GM13977 (cell line): ENCODE results near the gene EFEMP1.

ENCODE experiments used
- DNase-seq: peaks from one replicate; pipeline ENCODE4 v3.0.0; 2012; ENCODE audit warnings: low spot score
- CTCF ChIP-seq: IDR thresholded peaks from 2 replicates; pipeline ENCODE4 v1.5.1; 2012; ENCODE audit warnings: mild to moderate bottlenecking, control low read depth; ENCODE audit not compliant: insufficient read depth; ENCODE audit errors: extremely low read depth, missing control alignments
- in situ Hi-C: fragments of 300-500 bp; cut with MboI; formaldehyde crosslinking; loops from one replicate; pipeline ENCODE4 v1.12.0; 2022; ENCODE audit warnings: low sequenced_read_pairs, low pct_unique_long_range_greater_than_20kb, mixed read lengths, inconsistent platforms; ENCODE audit not compliant: unreplicated experiment

EFEMP1 gene

DNA sequence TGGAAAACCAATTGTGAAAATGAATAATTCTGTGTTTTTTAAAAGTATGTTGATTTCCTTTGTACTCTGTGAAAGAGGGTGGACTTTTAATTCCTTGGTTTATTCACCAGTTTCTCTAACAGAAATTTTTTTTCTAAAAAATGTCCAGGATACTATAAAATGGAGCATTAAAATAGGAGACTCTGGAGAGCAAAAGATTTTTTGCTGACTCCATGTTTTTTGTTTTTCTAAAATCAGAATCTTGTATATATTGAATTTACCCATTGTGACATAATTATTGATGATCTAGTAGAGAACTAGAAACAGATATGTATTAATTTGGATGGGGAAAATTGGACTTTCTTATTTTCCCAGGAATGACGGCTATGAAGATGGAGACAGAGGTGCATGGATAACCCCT, 23.2 kb upstream of the EFEMP1 start:
- DNase-seq, result no peak
- TF ChIP-seq CTCF, result no peak
- in situ Hi-C loops, result no loop called here

- no peak for DNase-seq
- in situ Hi-C loops, result no loop called here
- TF ChIP-seq CTCF, result no peak
Measured at GRCh38 chr2:55943466-55943865, 19.9 kb upstream of the EFEMP1 start.

GRCh38 chr2:55936351-55936750, 12.8 kb upstream of the EFEMP1 start:
- TF ChIP-seq CTCF, result no peak
- no peak for DNase-seq
- in situ Hi-C loops, result no loop called here

DNA sequence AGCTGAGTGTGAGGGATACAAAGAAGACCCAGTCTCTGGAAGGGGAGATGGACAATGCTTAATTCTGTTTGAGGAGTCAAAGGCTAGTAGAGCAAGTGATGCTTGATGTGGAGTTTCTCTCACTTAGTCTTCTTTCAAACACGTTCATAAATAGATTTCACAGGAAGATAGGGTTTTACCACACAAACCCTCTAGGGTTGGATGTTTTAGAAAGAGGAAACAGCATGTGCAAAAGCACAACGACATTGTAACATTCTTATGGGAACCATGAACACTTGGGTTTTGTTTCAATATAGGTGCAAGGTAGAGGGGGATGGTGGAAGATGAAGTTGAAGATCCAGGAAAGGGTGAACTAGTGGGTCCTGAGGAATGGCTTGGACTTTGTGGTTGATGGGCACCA, 10.8 kb upstream of the EFEMP1 start:
- DNase-seq, result no peak
- in situ Hi-C loops, result no loop called here
- no peak for TF ChIP-seq CTCF

- TF ChIP-seq CTCF, result no peak
- in situ Hi-C loops, result no loop called here
- no peak for DNase-seq
Measured at GRCh38 chr2:55932843-55933242, 9.3 kb upstream of the EFEMP1 start.

- TF ChIP-seq CTCF, result no peak
Measured at GRCh38 chr2:55931281-55931680, 7.7 kb upstream of the EFEMP1 start.

GRCh38 chr2:55929476-55929875, 5.9 kb upstream of the EFEMP1 start:
- in situ Hi-C loops, result no loop called here
- TF ChIP-seq CTCF, result no peak
- DNase-seq, result no peak

More at GRCh38 chr2:55931281-55931680, 7.7 kb upstream of the EFEMP1 start:
- in situ Hi-C loops, result no loop called here
- DNase-seq, result no peak
